Prostate gland (tissue), 2 donors: ENCODE results near the gene PSMB8.

Experiments
- POLR2A ChIP-seq: fragments of 450-650 bp; IDR thresholded peaks from one replicate; pipeline ENCODE4 v1.6.1; 2016; ENCODE audit warnings: antibody characterized with exemption, mild to moderate bottlenecking
- POLR2AphosphoS5 ChIP-seq: sonication (generic); formaldehyde crosslinking; IDR thresholded peaks from one replicate; pipeline ENCODE4 v1.6.1; 2017; ENCODE audit warnings: antibody characterized with exemption
- TF ChIP-seq, protein P1 (sequence below), 4 experiments: fragments of 200-600 bp in 2 of 4; fragments of 450-650 bp in 2 of 4; sonication (generic) in 2 of 4; IDR thresholded peaks; 1 replicate in 3 of 4; 2 replicates in 1 of 4; pipeline ENCODE4 v1.5.1; 2016 to 2019; ENCODE audit warnings: antibody characterized with exemption in 4 of 4, mild to moderate bottlenecking in 2 of 4, moderate library complexity in 2 of 4

DNA sequence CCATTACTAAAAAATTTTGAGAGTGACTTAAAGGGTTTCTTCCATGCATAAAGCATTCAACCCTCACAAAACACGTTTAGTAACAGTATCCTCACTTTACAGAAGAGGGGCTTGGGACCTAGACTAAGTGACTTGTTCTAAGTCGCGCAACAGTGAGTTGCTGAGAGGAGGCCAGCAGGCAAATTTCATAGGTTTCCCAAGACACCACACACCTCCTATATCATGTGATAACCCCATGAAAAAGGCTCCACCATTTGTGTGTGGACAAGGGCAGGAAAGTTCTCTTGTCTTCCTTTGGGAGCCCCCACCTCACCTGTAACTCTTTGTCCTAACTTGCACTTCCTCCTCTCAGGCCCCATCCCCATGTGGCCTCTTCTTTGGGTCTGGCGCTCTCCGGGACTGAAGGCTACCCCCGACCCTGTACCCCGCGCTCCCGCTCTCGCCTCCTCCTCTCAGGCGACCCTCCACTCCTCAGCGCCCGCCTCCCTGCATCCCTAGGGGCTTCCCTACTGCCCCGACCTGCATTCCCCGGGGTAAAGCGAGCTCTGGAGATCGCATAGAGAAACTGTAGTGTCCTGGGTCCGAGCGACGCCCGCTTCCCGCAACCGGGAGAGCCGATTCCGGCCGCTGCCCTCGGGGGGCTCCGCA lies 392 bp downstream of the PSMB8 start:
- TF ChIP-seq, protein P1, sequence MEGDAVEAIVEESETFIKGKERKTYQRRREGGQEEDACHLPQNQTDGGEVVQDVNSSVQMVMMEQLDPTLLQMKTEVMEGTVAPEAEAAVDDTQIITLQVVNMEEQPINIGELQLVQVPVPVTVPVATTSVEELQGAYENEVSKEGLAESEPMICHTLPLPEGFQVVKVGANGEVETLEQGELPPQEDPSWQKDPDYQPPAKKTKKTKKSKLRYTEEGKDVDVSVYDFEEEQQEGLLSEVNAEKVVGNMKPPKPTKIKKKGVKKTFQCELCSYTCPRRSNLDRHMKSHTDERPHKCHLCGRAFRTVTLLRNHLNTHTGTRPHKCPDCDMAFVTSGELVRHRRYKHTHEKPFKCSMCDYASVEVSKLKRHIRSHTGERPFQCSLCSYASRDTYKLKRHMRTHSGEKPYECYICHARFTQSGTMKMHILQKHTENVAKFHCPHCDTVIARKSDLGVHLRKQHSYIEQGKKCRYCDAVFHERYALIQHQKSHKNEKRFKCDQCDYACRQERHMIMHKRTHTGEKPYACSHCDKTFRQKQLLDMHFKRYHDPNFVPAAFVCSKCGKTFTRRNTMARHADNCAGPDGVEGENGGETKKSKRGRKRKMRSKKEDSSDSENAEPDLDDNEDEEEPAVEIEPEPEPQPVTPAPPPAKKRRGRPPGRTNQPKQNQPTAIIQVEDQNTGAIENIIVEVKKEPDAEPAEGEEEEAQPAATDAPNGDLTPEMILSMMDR (IDR thresholded peaks at IDR 0.05): no peak
- TF ChIP-seq POLR2A: no peak
- TF ChIP-seq POLR2AphosphoS5: no peak
